Astrocyte (in vitro differentiated cells and primary cell): ENCODE results near the gene ATG4D. TPM values are rescaled to one million over a fixed set of nuclear protein-coding genes. Genes with fewer than 3 reads are reported as not detected.
A peak's percentile ranks its signal among the peaks of the same experiment; 100 is the strongest.

Source experiments
- DNase-seq: peaks from one replicate; pipeline ENCODE4 v3.0.0-alpha.2; 2010; ENCODE audit warnings: low read depth
- FAIRE-seq: peaks from 2 replicates; lab custom pipeline; 2011; peaks lifted over from hg19 to GRCh38; lab: Jason Lieb, UNC
- H2AFZ ChIP-seq: 2 replicates; pipeline ENCODE4 v1.6.0; 2012; ENCODE audit warnings: low read depth, low read length, inconsistent platforms
- H3K27ac ChIP-seq: 2 replicates; pipeline ENCODE4 v1.5.1; 2011; ENCODE audit warnings: low read depth, low read length, inconsistent platforms
- H3K27me3 ChIP-seq: 2 replicates; pipeline ENCODE4 v1.6.0; 2011; ENCODE audit warnings: low read length, inconsistent platforms; ENCODE audit not compliant: insufficient read depth
- H3K36me3 ChIP-seq: 2 replicates; pipeline ENCODE4 v1.5.1; 2011; ENCODE audit warnings: low read length, inconsistent platforms; ENCODE audit not compliant: insufficient read depth
- H3K4me1 ChIP-seq: 2 replicates; pipeline ENCODE4 v1.5.1; 2011; ENCODE audit warnings: low read length, inconsistent platforms; ENCODE audit not compliant: insufficient read depth
- H3K4me2 ChIP-seq: 2 replicates; pipeline ENCODE4 v1.6.0; 2012; ENCODE audit warnings: low read length, inconsistent platforms
- H3K4me3 ChIP-seq: 2 replicates; pipeline ENCODE4 v1.5.1; 2011; ENCODE audit warnings: low read depth, mild to moderate bottlenecking, low read length, inconsistent platforms; ENCODE audit not compliant: insufficient read depth
- H3K79me2 ChIP-seq: 2 replicates; pipeline ENCODE4 v1.6.0; 2012; ENCODE audit warnings: mild to moderate bottlenecking, low read length, inconsistent platforms; ENCODE audit not compliant: insufficient read depth
- H3K9ac ChIP-seq: 2 replicates; pipeline ENCODE4 v1.6.0; 2012; ENCODE audit warnings: mild to moderate bottlenecking, low read length, inconsistent platforms
- H3K9me3 ChIP-seq: 2 replicates; pipeline ENCODE4 v1.5.1; 2012; ENCODE audit warnings: low read depth, mild to moderate bottlenecking, low read length, inconsistent platforms; ENCODE audit not compliant: insufficient read depth
- H4K20me1 ChIP-seq: 2 replicates; pipeline ENCODE4 v1.6.0; 2012; ENCODE audit warnings: low read length, inconsistent platforms; ENCODE audit not compliant: insufficient read depth
- H3K27ac Mint-ChIP-seq: one replicate; pipeline ENCODE4 v1.8.0; 2021; ENCODE audit warnings: mild to moderate bottlenecking, mixed read lengths; ENCODE audit not compliant: unreplicated experiment
- H3K27me3 Mint-ChIP-seq: one replicate; pipeline ENCODE4 v1.8.0; 2021; ENCODE audit warnings: low read depth, mixed read lengths; ENCODE audit not compliant: unreplicated experiment
- H3K36me3 Mint-ChIP-seq: one replicate; pipeline ENCODE4 v1.8.0; 2021; ENCODE audit warnings: low read depth, mixed read lengths; ENCODE audit not compliant: unreplicated experiment
- H3K4me1 Mint-ChIP-seq: one replicate; pipeline ENCODE4 v1.8.0; 2021; ENCODE audit warnings: low read depth, mixed read lengths; ENCODE audit not compliant: unreplicated experiment
- H3K4me3 Mint-ChIP-seq: one replicate; pipeline ENCODE4 v1.8.0; 2021; ENCODE audit warnings: mild to moderate bottlenecking, moderate library complexity, mixed read lengths; ENCODE audit not compliant: unreplicated experiment
- H3K9me3 Mint-ChIP-seq: one replicate; pipeline ENCODE4 v1.8.0; 2021; ENCODE audit warnings: mild to moderate bottlenecking, mixed read lengths; ENCODE audit not compliant: unreplicated experiment
- EZH2 ChIP-seq: IDR thresholded peaks from 2 replicates; pipeline ENCODE4 v1.6.1; 2012; ENCODE audit warnings: mild to moderate bottlenecking, low read length, inconsistent platforms; ENCODE audit not compliant: insufficient read depth
- total RNA-seq: library from RNA; stranded (reverse); gene quantifications from 2 replicates; pipeline ENCODE4 v1.2.1, GENCODE V29; 2021
- TF ChIP-seq, protein P1 (sequence below): IDR thresholded peaks from 2 replicates; pipeline ENCODE4 v1.5.1; 2011; ENCODE audit warnings: low read depth, mild to moderate bottlenecking, inconsistent platforms, low read length, moderate library complexity; ENCODE audit not compliant: insufficient read depth

Gene ATG4D
- total RNA-seq, 1 donor from 2014 or later = 23.5 TPM

DNA sequence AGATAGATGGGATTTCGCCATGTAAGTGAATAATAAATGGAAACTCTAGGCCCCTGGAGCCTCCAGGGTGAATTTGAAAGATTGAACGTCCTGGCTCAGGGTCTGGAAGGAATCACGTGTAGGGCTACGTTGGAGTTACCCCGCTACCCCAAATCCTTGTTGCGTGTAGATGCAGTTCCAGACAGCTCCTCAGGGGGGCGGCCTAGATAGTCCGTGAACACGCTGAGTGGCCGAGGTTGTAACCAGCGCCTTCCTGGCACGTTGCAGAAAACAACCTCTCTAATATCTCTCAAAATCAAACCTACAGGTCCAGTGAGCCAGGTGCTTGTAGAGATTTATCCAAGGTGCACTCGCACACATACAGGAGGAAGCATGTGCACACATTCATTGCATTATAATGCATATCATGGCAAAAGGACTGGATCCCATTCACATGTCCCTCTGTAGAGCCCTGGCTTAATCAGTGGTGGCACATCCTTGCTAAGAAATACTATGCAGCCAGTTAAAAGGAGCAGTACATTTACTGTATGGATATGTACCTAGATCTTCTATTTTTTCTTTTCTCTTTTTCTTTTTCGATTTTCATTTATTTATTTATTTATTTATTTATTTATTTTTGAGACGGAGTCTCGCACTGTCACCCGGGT, 38.0 kb upstream of the ATG4D start:
- Histone ChIP-seq H3K9ac (no peak overlapping the region), H3K27me3 (no peaks in the 10 kb centered on the region), H4K20me1 (peaks cover 3% of the 10 kb centered on the region), H3K9me3 (no peaks in the 10 kb centered on the region), H3K79me2 (peaks cover 19% of the 10 kb centered on the region), H3K4me3 (no peak overlapping the region), H2AFZ (no peak overlapping the region), H3K4me2 (no peak overlapping the region), H3K27ac (no peak overlapping the region), H3K4me1 (peaks cover 11% of the 10 kb centered on the region), H3K36me3 (no peaks in the 10 kb centered on the region)
- Mint-ChIP-seq H3K4me3 (no peak overlapping the region), H3K36me3 (peaks cover 5% of the 10 kb centered on the region), H3K27me3 (no peaks in the 10 kb centered on the region), H3K4me1 (peaks cover 4% of the 10 kb centered on the region), H3K9me3 (no peaks in the 10 kb centered on the region), H3K27ac (peak overlapping the region; percentile 62)
- TF ChIP-seq, protein P1, sequence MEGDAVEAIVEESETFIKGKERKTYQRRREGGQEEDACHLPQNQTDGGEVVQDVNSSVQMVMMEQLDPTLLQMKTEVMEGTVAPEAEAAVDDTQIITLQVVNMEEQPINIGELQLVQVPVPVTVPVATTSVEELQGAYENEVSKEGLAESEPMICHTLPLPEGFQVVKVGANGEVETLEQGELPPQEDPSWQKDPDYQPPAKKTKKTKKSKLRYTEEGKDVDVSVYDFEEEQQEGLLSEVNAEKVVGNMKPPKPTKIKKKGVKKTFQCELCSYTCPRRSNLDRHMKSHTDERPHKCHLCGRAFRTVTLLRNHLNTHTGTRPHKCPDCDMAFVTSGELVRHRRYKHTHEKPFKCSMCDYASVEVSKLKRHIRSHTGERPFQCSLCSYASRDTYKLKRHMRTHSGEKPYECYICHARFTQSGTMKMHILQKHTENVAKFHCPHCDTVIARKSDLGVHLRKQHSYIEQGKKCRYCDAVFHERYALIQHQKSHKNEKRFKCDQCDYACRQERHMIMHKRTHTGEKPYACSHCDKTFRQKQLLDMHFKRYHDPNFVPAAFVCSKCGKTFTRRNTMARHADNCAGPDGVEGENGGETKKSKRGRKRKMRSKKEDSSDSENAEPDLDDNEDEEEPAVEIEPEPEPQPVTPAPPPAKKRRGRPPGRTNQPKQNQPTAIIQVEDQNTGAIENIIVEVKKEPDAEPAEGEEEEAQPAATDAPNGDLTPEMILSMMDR = peak; percentile 66
- TF ChIP-seq EZH2 = no peak
- DNase-seq = no peak
- no peak for FAIRE-seq

DNA sequence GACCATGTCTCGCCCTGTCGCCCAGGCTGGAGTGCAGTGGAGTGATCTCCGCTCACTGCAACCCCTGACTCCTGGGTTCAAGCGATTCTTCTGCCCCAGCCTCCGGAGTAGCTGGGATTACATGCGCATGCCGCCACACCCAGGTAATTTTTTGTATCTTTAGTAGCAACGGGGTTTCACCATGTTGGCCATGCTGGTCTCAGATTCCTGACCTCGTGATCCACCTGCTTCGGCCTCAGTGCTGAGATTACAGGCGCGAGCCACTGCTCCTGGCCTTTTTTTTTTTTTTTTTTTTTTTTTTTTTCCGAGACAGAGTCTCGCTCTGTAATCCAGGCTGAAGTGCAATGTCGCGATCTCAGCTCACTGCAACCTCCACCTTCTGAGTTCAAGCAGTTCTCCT, 35.7 kb upstream of the ATG4D start:
- no peak for DNase-seq
- no peak for TF ChIP-seq EZH2
- TF ChIP-seq, protein P1 = no peak
- Histone ChIP-seq H3K27ac (no peak overlapping the region), H3K9me3 (no peaks in the 10 kb centered on the region), H4K20me1 (no peaks in the 10 kb centered on the region), H3K4me2 (no peak overlapping the region), H3K27me3 (peaks cover 9% of the 10 kb centered on the region), H2AFZ (no peak overlapping the region), H3K4me3 (no peak overlapping the region), H3K4me1 (peaks cover 4% of the 10 kb centered on the region), H3K36me3 (no peaks in the 10 kb centered on the region), H3K79me2 (no peaks in the 10 kb centered on the region), H3K9ac (no peak overlapping the region)
- no peak overlapping the region for H3K27ac Mint-ChIP-seq
- H3K4me3 Mint-ChIP-seq = no peak overlapping the region
- H3K9me3 Mint-ChIP-seq = peaks cover 2% of the 10 kb centered on the region
- H3K36me3 Mint-ChIP-seq = peaks cover 4% of the 10 kb centered on the region
- H3K27me3 Mint-ChIP-seq = peaks cover 7% of the 10 kb centered on the region
- peaks cover 2% of the 10 kb centered on the region for H3K4me1 Mint-ChIP-seq
- FAIRE-seq = no peak

DNA sequence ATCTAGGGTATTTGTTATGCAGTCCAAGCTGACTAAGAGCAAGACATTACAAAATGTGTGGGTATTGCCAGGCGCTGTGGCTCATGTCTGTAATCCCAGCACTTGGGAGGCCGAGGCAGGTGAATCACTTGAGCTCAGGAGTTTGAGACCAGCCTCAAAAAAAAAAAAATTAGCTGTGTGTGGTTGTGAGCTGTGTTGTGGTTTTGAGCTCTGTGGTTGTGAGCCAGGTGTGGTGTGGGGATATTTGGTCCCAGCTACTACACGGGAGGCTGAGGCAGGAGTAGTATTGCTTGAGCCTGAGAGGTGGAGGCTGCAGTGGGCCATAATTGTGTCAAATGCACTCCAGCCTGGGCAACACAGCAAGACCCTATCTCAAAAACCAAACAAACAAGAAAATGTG, 35.0 kb upstream of the ATG4D start:
- DNase-seq = no peak
- no peaks in the 10 kb centered on the region for H3K36me3 ChIP-seq
- H3K36me3 Mint-ChIP-seq = peaks cover 4% of the 10 kb centered on the region
- no peaks in the 10 kb centered on the region for H3K79me2 ChIP-seq
- no peak overlapping the region for H2AFZ ChIP-seq
- H3K9ac ChIP-seq = no peak overlapping the region
- no peak overlapping the region for H3K27ac ChIP-seq
- FAIRE-seq = no peak
- H3K4me3 Mint-ChIP-seq = no peak overlapping the region
- no peak overlapping the region for H3K4me3 ChIP-seq
- H3K27ac Mint-ChIP-seq = no peak overlapping the region
- peaks cover 2% of the 10 kb centered on the region for H3K4me1 Mint-ChIP-seq
- H3K9me3 Mint-ChIP-seq = peaks cover 4% of the 10 kb centered on the region
- H3K4me2 ChIP-seq = no peak overlapping the region
- no peaks in the 10 kb centered on the region for H3K9me3 ChIP-seq
- peaks cover 16% of the 10 kb centered on the region for H3K27me3 ChIP-seq
- TF ChIP-seq EZH2 = no peak
- TF ChIP-seq, protein P1 = no peak
- H3K27me3 Mint-ChIP-seq = peaks cover 14% of the 10 kb centered on the region
- peaks cover 4% of the 10 kb centered on the region for H3K4me1 ChIP-seq
- H4K20me1 ChIP-seq = no peaks in the 10 kb centered on the region
